GM12878 (cell line): ENCODE data around the gene YTHDF2. TPM values are rescaled to one million over a fixed set of nuclear protein-coding genes. Genes with fewer than 3 reads are reported as not detected.
A peak's percentile ranks its signal among the peaks of the same experiment; 100 is the strongest.

Source experiments
- ATAC-seq: fragments of 200-7000 bp; cut with Tn5 transposase; 3 replicates; pipeline ENCODE4 v1.9.1; 2020; ENCODE audit warnings: mild to moderate bottlenecking, moderate library complexity
- BruUV-seq: library from RNA; stranded (reverse); fragments of 400-500 nt; replicated peaks from 2 replicates; lab custom pipeline; 2021; lab: Mats Ljungman, UMichigan
- CTCF ChIA-PET: fragments of 300-600 bp; sonication (Branson Sonifier 250); formaldehyde crosslinking; extraction: SDS; loops from one replicate; lab custom pipeline; 2021; ENCODE audit warnings: inconsistent platforms; lab: Yijun Ruan, JAX
- POLR2A ChIA-PET: fragments of 350-600 bp; formaldehyde crosslinking; extraction: SDS; loops from one replicate; lab custom pipeline; 2021; ENCODE audit warnings: inconsistent platforms; lab: Charles Lee
- RAD21 ChIA-PET: fragments of 300-600 bp; sonication (Branson Sonifier 250); formaldehyde crosslinking; loops from one replicate; lab custom pipeline; 2023; ENCODE audit warnings: antibody characterized with exemption; ENCODE audit not compliant: unreplicated experiment; lab: Charles Lee
- SMC1A ChIA-PET: fragments of 300-600 bp; sonication (Branson Sonifier 250); formaldehyde crosslinking; loops from one replicate; lab custom pipeline; 2023; ENCODE audit not compliant: unreplicated experiment, uncharacterized antibody; lab: Charles Lee
- DNase-seq: peaks from one replicate; pipeline ENCODE4 v3.0.0-alpha.2; 2011; ENCODE audit warnings: low read depth, low spot score
- FAIRE-seq: peaks from 3 replicates; lab custom pipeline; 2011; peaks lifted over from hg19 to GRCh38; lab: Jason Lieb, UNC
- H2AFZ ChIP-seq: 2 replicates; pipeline ENCODE4 v1.6.0; 2011; ENCODE audit warnings: low read depth, low read length, control low read depth; ENCODE audit not compliant: control insufficient read depth
- H3K27ac ChIP-seq: 2 replicates; pipeline ENCODE4 v1.5.1; 2011; ENCODE audit warnings: control low read depth; ENCODE audit not compliant: control insufficient read depth, insufficient read depth
- H3K27me3 ChIP-seq, 2 experiments: replicated peaks in 1 of 2; 2 replicates each; pipeline versions ENCODE4 v1.6.0 to v1.6.1; 2011; ENCODE audit warnings: low read length in 1 of 2; ENCODE audit not compliant: control insufficient read depth in 2 of 2, insufficient read depth in 2 of 2
- H3K36me3 ChIP-seq, 2 experiments: 2 replicates each; pipeline ENCODE4 v1.5.1; 2011; ENCODE audit warnings: low read length in 1 of 2; ENCODE audit not compliant: control insufficient read depth in 2 of 2, insufficient read depth in 2 of 2
- H3K4me1 ChIP-seq: 2 replicates; pipeline ENCODE4 v1.6.1; 2011; ENCODE audit warnings: mild to moderate bottlenecking, low read length, moderate library complexity, mixed read lengths; ENCODE audit not compliant: control insufficient read depth, insufficient read depth
- H3K4me2 ChIP-seq: 2 replicates; pipeline ENCODE4 v1.6.0; 2011; ENCODE audit warnings: control low read depth; ENCODE audit not compliant: control insufficient read depth, insufficient read depth
- H3K4me3 ChIP-seq: fragments of 200-600 bp; sonication (generic); 2 replicates; pipeline ENCODE4 v1.5.1; 2016
- H3K79me2 ChIP-seq: 2 replicates; pipeline ENCODE4 v1.6.0; 2011; ENCODE audit warnings: low read length; ENCODE audit not compliant: control insufficient read depth, insufficient read depth
- H3K9ac ChIP-seq: 2 replicates; pipeline ENCODE4 v1.8.0; 2011; ENCODE audit warnings: low read length, control low read depth, mixed read lengths; ENCODE audit not compliant: control insufficient read depth, insufficient read depth
- H3K9me3 ChIP-seq: replicated peaks from 3 replicates; pipeline ENCODE4 v1.5.1; 2011; ENCODE audit warnings: mild to moderate bottlenecking, low read length; ENCODE audit not compliant: control insufficient read depth, insufficient read depth
- H4K20me1 ChIP-seq: 2 replicates; pipeline ENCODE4 v1.6.0; 2011; ENCODE audit not compliant: control insufficient read depth, insufficient read depth
- EED ChIP-seq: sonication (generic); IDR thresholded peaks from 2 replicates; pipeline ENCODE4 v1.6.1; 2016; ENCODE audit warnings: antibody characterized with exemption, low read depth
- EZH2 ChIP-seq: IDR thresholded peaks from 2 replicates; pipeline ENCODE4 v1.6.1; 2012; ENCODE audit warnings: low read depth, mild to moderate bottlenecking, control low read depth, inconsistent platforms, low read length, borderline replicate concordance; ENCODE audit not compliant: control insufficient read depth
- IKZF2 ChIP-seq, 2 experiments: fragments of 450-650 bp; IDR thresholded peaks; 2 replicates each; pipeline ENCODE4 v1.6.1; 2017; ENCODE audit warnings: mild to moderate bottlenecking in 2 of 2, moderate library complexity in 2 of 2
- IRF4 ChIP-seq: IDR thresholded peaks from 2 replicates; pipeline ENCODE4 v1.6.1; 2011; ENCODE audit warnings: low read depth, low read length
- JUNB ChIP-seq: IDR thresholded peaks from 2 replicates; pipeline ENCODE4 v1.6.1; 2016; ENCODE audit warnings: antibody characterized with exemption, mild to moderate bottlenecking
- LARP7 ChIP-seq: fragments of 450-650 bp; IDR thresholded peaks from 2 replicates; pipeline ENCODE4 v1.6.1; 2017; ENCODE audit warnings: mild to moderate bottlenecking
- NRF1 ChIP-seq: conservative IDR thresholded peaks from 2 replicates; pipeline ENCODE4 v1.6.1; 2011; ENCODE audit warnings: mild to moderate bottlenecking, low read depth, low read length, improper control_type of control experiment
- POU2F2 ChIP-seq: IDR thresholded peaks from 3 replicates; pipeline ENCODE4 v1.6.1; 2011; ENCODE audit warnings: low read depth, mild to moderate bottlenecking, low read length, borderline replicate concordance
- RAD51 ChIP-seq: fragments of 450-650 bp; IDR thresholded peaks from 2 replicates; pipeline ENCODE4 v1.6.1; 2016; ENCODE audit warnings: moderate library complexity, mild to moderate bottlenecking, inconsistent platforms
- SMARCA5 ChIP-seq: fragments of 450-650 bp; IDR thresholded peaks from 2 replicates; pipeline ENCODE4 v1.6.1; 2017; ENCODE audit warnings: mild to moderate bottlenecking
- SREBF2 ChIP-seq: IDR thresholded peaks from 2 replicates; pipeline ENCODE4 v1.6.1; 2012; ENCODE audit warnings: mild to moderate bottlenecking, low read length
- TCF7 ChIP-seq: IDR thresholded peaks from 2 replicates; pipeline ENCODE4 v1.6.1; 2014; ENCODE audit warnings: antibody characterized with exemption, borderline replicate concordance
- WGBS: methylation state at CpG from one replicate; pipeline ENCODE4 v1.1.6; 2016; ENCODE audit warnings: low lambda C conversion rate; ENCODE audit not compliant: insufficient replicate concordance, insufficient coverage; ENCODE audit errors: missing lambda C conversion rate; 5-methylcytosine and 5-hydroxymethylcytosine counted together
- in situ Hi-C: fragments of 300-500 bp; cut with MboI; formaldehyde crosslinking; loops from 9 replicates; pipeline ENCODE4 v1.14.3; 2018; ENCODE audit warnings: mixed read lengths
- intact Hi-C: fragments of 100-400 bp; cut with micrococcal nuclease; formaldehyde crosslinking; loops from one replicate; pipeline ENCODE4 v1.14.2; 2022; ENCODE audit not compliant: unreplicated experiment
- polyA plus RNA-seq, 11 experiments: library from polyadenylated mRNA; depleted of rRNA in 4 of 11; unstranded in 6 of 11; stranded (reverse) in 5 of 11; fragments of >200 nt; fragmentation: Nextera tagmentation in 4 of 11; fragmentation: Illumina TruSeq in 1 of 11; extraction: Ambion mirVana in 4 of 11; extraction: Trizol in 1 of 11; gene quantifications; 1 replicate in 1 of 11; 2 replicates in 10 of 11; pipeline versions ENCODE4 v1.2.1 to v1.2.3, GENCODE V29; 2011 to 2016; ENCODE audit warnings: inconsistent platforms in 2 of 11, missing spikeins in 2 of 11, low read depth in 1 of 11
- total RNA-seq, 4 experiments: library from RNA; depleted of rRNA in 3 of 4; stranded (reverse); fragments of >200 nt in 3 of 4; fragmentation: Illumina TruSeq in 1 of 4; extraction: Trizol in 1 of 4; gene quantifications; 2 replicates each; pipeline versions ENCODE4 v1.2.1 to v1.2.3, GENCODE V29; 2013 to 2021
- TF ChIP-seq, protein P1 (sequence below): fragments of 450-650 bp; IDR thresholded peaks from 2 replicates; pipeline ENCODE4 v1.6.1; 2017; ENCODE audit warnings: antibody characterized with exemption, mild to moderate bottlenecking, moderate library complexity

YTHDF2 gene
- total and polyA plus RNA-seq, 10 of the 15 experiments (the other 5 are each of a cell fraction or from before 2014, with no cell fraction given): 42.4 to 121 (median 66.9) TPM

DNA sequence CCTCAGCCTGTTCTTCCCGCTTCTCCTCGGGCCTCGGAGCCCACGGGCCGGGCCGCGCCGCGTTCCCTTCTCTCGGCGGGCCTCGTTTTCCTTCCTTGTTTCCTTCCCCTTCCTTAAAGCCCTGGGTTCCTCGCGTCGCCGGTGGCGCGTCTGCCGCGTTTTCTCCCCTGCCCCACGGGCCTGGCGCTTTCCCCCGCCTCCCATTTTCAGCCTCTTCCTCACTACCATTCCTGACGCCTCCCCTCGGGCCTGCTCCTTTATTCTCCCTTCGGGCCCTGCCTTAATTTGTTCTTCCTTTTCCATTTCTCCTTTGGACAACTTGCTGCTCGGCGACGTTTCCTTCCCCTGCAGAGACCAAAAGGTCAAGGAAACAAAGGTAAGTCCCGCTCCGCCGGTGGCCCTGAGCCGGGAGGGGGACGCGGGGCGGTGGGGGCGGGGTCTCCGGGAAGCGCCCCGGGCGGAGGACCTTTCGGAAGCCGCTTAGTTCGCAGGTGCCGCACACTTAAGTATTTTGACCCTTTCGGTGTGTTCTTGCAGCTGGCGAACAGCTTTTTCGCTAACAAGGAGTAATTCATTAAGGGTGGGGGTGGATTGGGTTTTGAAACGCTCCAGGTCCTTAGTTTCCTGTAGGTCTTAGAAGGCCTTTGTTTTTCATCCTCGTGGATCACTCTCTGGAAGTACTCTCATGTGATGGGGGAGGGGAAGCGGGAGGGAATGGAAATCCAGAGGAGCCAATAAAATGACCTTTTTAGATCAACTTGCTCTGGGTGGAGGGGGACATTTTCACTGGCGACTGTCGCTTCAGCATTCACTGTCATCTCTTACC is 780 bp downstream of the YTHDF2 start:
- Histone ChIP-seq H3K27me3 (no peaks in the 10 kb centered on the region), H3K4me3 (peak overlapping the region; percentile 100), H3K4me1 (peaks cover 7% of the 10 kb centered on the region; the same call in 1 of the 2 replicates), H3K9me3 (no peaks in the 10 kb centered on the region), H3K4me2 (peak overlapping the region; percentile 86), H3K79me2 (peaks cover 54% of the 10 kb centered on the region)
- DNase-seq (no peak), ATAC-seq (peak; percentile 39)
- POLR2A ChIA-PET: interaction anchor here (0.5 to 2.8 kb wide), 16 partner anchors 9 to 1951 kb away, joined by 3 to 24 read pairs (median 6); partner anchors contain the start of genes GMEB1, RNU11, SRSF4 and TAF12
- no peak for TF ChIP-seq JUNB
- TF ChIP-seq IRF4: 0 out of 2 replicates have a peak, but pooled peaks have one; percentile 15
- no peak for TF ChIP-seq LARP7
- no peak for TF ChIP-seq EZH2
- TF ChIP-seq RAD51: no peak
- TF ChIP-seq SREBF2: no peak
- TF ChIP-seq EED: no peak
- TF ChIP-seq TCF7: no peak
- 0 out of 4 replicates have a peak, but pooled peaks of 1 of the 2 experiments have one; percentile 2 for TF ChIP-seq IKZF2 (IDR thresholded peaks at IDR 0.05)
- TF ChIP-seq, protein P1, sequence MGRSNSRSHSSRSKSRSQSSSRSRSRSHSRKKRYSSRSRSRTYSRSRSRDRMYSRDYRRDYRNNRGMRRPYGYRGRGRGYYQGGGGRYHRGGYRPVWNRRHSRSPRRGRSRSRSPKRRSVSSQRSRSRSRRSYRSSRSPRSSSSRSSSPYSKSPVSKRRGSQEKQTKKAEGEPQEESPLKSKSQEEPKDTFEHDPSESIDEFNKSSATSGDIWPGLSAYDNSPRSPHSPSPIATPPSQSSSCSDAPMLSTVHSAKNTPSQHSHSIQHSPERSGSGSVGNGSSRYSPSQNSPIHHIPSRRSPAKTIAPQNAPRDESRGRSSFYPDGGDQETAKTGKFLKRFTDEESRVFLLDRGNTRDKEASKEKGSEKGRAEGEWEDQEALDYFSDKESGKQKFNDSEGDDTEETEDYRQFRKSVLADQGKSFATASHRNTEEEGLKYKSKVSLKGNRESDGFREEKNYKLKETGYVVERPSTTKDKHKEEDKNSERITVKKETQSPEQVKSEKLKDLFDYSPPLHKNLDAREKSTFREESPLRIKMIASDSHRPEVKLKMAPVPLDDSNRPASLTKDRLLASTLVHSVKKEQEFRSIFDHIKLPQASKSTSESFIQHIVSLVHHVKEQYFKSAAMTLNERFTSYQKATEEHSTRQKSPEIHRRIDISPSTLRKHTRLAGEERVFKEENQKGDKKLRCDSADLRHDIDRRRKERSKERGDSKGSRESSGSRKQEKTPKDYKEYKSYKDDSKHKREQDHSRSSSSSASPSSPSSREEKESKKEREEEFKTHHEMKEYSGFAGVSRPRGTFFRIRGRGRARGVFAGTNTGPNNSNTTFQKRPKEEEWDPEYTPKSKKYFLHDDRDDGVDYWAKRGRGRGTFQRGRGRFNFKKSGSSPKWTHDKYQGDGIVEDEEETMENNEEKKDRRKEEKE: no peak
- TF ChIP-seq SMARCA5: no peak
- no peak for TF ChIP-seq POU2F2
- no peak for TF ChIP-seq NRF1
- TF ChIP-seq, all 136 proteins: peak for 2
- BruUV-seq: no TSS peak
- in situ Hi-C loops (no loop called here), intact Hi-C loops (loop anchor here (2.0 to 5.0 kb wide), 2 partner anchors 225 to 445 kb away; no protein-coding TSS in a partner anchor)
- FAIRE-seq: no peak
- peak overlapping the region; percentile 71 for H2AFZ ChIP-seq
- ChIA-PET RAD21 (interaction anchor here (1.0 to 2.5 kb wide), 7 partner anchors 14 to 156 kb away, joined by 3 to 20 read pairs (median 5); partner anchors contain the start of genes RNU11 and TAF12), SMC1A (interaction anchor here (1.0 to 2.1 kb wide), 10 partner anchors 15 to 190 kb away, joined by 3 to 17 read pairs (median 4); partner anchors contain the start of genes GMEB1 and TAF12), CTCF (interaction anchor here (0.6 to 2.4 kb wide), 16 partner anchors 10 to 493 kb away, joined by 3 to 18 read pairs (median 7); partner anchors contain the start of genes GMEB1, RNU11 and TAF12)
- under 1% methylated on average over 51 of the region's 53 CpGs for WGBS
- no peaks in the 10 kb centered on the region for H4K20me1 ChIP-seq
- peak overlapping the region; percentile 92 for H3K27ac ChIP-seq
- H3K9ac ChIP-seq: peak overlapping the region; percentile 98
- H3K36me3 ChIP-seq: peaks cover 4 to 23% of the 10 kb centered on the region in 2 experiments; a peak in 3 of 4 replicates
